HG03039 (cell line): Measurements from ENCODE around the gene F7.

Source experiments
- ATAC-seq: cut with Tn5 transposase; IDR thresholded peaks from one replicate; pipeline ENCODE4 v1.9.1; 2021; ENCODE audit warnings: mild to moderate bottlenecking, moderate library complexity; ENCODE audit not compliant: unreplicated experiment

The F7 gene

DNA sequence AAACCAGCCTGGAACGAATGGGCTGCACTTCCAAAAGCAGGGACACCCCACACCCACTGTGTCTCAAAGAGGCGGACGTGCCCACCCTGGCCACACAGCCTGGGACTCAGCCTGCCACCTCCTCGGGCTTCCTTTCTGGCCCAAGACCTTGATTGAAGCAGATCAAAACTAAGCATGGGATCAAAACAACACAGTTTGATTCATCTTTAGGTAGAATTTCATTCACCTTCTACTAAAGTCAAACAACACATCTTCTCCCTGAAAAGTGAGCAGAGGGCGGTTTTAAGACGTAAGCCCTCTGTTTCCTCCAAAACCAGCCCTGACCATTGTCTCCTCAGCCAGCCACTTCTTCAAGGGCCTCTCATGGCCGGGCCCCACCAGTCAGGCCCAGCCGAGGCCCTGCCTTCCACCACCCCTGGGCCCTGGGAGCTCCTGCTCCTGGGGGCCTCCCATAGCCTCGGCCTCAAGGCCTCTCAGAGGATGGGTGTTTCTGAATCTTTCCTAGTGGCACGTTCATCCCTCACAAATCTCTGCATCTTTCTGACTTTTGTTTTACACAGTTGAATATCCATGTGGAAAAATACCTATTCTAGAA lies 10.7 kb downstream of the F7 start:
- no peak for ATAC-seq

DNA sequence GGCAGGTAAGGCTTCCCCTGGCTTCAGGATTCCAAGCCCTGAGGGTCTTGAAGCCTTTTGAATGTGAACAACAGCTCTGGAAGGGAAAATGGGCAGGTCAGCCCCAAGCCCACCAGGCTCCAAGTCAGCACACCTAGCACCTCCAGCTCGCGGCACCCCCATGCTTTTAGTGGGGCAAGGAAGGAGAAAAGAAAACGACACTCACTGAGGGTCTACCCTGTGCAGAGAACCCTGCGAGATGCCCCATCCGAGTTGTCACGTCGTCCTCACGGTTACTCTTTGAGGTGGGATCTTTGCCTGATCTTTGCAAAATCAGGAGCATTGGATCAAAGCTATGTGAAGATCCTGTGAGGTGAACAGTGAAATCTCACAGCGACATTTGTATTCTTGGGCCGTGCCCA lies 11.3 kb downstream of the F7 start:
- no peak for ATAC-seq

DNA sequence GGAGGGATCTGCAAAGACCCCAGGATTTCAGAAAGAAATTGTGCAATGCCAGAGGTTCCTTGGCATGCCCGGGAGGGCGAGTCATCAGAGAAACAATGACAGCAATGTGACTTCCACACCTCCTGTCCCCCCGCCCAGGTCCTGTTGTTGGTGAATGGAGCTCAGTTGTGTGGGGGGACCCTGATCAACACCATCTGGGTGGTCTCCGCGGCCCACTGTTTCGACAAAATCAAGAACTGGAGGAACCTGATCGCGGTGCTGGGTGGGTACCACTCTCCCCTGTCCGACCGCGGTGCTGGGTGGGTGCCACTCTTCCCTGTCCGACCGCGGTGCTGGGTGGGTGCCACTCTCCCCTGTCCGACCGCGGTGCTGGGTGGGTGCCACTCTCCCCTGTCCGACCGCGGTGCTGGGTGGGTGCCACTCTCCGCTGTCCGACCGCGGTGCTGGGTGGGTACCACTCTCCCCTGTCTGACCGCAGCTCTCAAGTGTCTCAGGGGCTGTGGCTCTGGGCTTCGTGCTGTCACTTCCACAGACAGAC lies 11.8 kb downstream of the F7 start:
- ATAC-seq: no peak

DNA sequence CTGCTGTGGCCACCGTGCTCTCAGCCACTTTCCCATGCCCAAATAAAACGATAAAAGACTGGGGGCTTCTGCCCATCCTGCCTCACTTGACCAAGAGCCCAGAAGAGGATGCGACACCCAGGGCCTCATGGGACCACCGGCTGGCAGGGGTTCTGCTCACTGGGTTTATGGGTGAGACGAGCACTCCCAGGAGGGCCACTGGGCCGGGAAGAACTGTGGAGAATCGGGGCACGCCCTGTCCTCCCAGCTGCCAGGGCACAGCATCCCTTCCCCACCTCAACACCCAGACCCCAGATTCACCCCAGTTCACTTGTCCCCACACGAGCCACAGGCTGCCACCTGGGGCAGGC lies 12.3 kb downstream of the F7 start:
- no peak for ATAC-seq

DNA sequence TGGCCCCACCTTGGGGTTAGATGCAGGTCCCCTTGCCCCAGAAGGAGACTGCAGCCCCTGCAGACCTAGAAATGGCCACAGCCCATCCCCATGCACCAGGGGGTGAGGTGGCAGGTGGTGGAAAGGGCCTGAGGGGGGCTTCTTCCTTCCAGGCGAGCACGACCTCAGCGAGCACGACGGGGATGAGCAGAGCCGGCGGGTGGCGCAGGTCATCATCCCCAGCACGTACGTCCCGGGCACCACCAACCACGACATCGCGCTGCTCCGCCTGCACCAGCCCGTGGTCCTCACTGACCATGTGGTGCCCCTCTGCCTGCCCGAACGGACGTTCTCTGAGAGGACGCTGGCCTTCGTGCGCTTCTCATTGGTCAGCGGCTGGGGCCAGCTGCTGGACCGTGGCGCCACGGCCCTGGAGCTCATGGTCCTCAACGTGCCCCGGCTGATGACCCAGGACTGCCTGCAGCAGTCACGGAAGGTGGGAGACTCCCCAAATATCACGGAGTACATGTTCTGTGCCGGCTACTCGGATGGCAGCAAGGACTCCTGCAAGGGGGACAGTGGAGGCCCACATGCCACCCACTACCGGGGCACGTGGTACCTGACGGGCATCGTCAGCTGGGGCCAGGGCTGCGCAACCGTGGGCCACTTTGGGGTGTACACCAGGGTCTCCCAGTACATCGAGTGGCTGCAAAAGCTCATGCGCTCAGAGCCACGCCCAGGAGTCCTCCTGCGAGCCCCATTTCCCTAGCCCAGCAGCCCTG lies 12.8 kb downstream of the F7 start:
- ATAC-seq: no peak

DNA sequence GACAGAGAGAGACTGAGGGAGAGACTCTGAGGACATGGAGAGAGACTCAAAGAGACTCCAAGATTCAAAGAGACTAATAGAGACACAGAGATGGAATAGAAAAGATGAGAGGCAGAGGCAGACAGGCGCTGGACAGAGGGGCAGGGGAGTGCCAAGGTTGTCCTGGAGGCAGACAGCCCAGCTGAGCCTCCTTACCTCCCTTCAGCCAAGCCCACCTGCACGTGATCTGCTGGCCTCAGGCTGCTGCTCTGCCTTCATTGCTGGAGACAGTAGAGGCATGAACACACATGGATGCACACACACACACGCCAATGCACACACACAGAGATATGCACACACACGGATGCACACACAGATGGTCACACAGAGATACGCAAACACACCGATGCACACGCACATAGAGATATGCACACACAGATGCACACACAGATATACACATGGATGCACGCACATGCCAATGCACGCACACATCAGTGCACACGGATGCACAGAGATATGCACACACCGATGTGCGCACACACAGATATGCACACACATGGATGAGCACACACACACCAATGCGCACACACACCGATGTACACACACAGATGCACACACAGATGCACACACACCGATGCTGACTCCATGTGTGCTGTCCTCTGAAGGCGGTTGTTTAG lies 13.7 kb downstream of the F7 start:
- ATAC-seq: no peak

DNA sequence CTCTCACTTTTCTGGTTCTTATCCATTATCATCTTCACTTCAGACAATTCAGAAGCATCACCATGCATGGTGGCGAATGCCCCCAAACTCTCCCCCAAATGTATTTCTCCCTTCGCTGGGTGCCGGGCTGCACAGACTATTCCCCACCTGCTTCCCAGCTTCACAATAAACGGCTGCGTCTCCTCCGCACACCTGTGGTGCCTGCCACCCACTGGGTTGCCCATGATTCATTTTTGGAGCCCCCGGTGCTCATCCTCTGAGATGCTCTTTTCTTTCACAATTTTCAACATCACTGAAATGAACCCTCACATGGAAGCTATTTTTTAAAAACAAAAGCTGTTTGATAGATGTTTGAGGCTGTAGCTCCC lies 14.2 kb downstream of the F7 start:
- ATAC-seq: no peak

DNA sequence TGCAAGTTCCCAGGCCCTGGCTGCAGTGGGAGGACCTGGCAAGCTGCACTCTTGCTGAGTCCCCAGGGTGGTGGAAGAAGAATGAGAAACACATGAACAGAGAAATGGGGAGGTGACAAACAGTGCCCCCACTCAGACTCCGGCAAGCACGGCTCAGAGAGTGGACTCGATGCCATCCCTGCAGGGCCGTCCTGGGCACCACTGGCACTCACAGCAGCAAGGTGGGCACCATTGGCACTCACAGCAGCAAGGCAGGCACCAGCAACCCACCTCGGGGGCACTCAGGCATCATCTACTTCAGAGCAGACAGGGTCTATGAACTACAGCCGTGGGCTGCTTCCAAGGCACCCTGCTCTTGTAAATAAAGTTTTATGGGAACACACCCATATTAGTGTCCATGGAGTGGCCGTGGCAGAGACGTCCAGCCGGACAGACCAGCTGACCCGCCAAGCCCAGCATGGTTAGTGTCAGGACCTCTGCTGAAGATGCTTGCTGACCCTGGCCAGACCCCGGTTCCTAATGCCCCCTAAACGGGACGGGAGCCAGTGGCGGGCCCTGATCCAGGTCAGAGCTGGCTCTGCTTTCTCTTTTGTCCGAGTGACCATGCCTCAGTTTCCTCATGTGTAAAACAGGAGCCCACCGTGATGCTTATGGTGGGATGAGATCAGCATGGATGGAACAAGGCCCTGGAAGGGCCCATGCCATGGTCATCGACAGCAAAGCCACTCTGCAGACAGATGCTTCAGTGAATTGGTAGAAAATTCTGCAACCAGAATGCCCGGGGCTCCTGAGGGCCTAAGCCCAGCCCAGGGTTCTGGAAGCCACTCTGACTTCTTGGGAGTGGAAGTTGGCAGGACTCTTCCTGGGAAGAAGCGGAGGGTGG lies 14.9 kb downstream of the F7 start:
- no peak for ATAC-seq

DNA sequence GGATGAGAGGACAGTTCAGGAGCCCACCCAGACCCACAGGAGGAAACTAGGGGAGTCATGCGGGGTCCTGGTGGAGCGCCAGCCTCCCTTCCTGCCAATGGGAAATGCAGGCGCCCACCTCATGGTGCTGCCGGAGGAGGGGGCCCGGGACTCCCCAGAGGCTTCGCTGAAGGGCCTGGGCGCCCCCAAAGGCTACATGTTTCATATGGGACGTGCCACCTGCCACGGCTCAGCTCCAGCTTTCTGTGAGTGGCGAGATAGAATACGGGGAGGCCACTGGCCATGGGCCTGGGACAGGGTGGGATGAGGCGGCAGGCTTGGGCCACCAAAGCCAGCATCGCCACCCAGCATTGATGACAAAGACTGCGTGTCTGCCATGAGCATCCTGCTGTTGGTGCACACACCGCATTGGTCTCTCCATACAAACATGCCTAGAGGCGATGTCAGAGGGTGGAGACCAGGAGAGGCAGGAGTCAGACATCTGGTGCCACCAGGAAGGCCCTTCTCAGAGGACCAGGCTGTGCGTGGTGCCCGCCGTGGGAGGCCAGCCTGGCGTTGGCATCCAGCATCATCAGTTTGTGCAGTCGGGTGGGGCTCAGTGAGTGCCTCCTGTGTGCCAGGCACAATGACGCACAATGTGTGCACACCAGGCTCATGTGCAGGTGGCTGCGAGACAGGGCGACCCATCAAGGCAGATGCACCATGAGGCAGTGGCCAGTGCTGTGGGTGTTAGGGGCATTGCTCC lies 15.8 kb downstream of the F7 start:
- no peak for ATAC-seq

DNA sequence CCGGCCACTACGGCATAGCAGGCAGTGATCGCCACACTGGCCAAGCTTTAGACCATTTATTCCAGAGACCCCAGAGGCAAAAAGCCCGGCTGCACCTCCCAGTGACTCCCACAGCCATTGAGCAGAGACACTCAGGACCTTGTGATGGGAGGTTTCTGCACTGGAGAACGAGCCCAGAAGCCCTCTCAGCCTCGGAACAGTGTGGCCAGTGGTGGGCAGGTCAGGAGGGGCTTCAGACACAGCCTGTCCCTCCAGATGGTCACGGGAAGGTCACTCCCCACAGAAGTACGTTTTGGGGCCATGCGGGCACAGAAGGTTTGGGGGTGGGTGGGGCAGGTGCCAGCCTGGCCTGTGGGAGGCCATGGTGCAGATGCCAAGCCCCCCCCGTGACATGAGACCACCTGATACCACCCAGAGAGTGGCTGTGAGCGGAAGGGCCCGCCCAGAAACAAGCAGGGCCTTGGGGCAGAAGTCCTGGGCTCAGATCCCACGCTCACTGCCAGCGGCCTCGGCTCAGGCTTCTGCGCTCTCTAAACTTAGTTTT lies 16.4 kb downstream of the F7 start:
- ATAC-seq: no peak

DNA sequence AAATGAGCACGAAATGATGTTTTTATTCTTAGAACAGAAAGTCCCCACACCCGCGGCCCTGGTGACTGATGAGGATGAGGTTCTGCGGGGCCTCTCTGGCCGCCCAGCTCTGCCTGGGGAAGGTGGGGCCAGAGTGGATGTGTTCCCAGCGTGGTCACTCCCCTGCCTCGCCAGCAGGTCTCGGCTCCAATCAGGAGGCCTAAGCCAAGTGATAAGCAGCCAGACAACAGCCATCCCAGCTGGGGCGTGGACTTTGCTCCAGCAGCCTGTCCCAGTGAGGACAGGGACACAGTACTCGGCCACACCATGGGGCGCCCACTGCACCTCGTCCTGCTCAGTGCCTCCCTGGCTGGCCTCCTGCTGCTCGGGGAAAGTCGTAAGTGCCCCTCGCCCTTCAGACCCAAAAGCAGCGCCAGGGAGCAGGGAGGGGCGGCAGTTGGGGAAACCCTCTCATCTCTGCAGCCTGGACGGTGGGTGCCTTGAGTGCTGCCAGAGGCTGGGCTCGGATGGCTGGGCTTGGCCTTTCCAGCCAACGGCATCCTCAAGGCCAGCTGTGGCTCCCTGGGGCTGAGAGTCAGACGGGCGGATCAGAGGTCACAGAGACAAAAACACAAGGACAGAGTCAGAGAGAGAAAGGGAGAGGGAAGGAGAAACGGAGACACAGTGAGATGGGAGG lies 17.1 kb downstream of the F7 start, which contains the start of gene F10:
Gene F10, plus strand, starts transcription at position 250 of the 676 bp plus-strand sequence. Its CDS starts 57 bp downstream, at position 307.
- no peak for ATAC-seq

DNA sequence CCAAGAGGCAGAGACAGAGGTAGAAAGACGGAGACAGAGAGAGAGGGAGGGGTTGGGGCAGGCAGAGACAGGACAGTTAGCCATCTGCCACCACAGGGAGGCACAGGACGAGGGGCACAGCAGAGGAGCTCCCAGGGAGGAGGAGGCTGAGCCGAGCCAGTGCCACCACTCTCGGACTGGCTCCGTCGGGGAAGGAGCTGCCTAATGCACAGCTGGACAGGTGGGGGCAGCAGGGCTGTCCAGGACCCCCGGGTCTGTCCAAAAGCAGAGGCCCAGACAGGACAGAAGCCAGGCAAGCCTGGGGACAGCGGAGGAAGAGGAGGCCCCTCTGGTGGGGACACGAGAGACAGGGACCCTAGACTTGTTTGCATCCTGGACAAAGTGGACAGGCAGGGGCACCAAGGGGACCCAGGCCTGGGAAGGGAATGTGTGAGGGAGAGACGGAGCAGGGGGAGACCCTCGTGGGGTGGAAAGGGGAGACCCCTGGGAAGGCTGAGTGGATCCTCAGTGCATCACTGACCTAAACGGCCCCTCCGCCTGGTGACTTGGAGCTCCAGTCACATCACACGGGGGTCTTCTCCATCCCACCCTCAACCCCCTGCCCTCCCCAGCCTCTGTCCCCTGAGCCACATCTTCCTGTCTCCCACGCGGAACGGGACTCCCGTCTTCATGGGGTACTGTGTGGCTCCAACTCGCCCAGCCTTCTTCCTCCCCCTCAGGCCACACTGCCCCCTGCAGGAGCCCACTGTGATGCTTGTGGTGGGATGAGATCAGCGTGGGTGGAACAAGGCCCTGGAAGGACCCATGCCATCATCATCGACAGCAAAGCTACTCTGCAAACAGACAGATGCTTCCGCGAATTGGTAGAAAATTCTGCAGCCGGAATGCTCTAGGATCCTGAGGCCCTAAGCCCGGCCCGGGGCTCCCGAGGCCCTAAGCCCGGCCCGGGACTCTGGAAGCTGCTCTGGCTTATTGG lies 17.9 kb downstream of the F7 start:
- no peak for ATAC-seq

DNA sequence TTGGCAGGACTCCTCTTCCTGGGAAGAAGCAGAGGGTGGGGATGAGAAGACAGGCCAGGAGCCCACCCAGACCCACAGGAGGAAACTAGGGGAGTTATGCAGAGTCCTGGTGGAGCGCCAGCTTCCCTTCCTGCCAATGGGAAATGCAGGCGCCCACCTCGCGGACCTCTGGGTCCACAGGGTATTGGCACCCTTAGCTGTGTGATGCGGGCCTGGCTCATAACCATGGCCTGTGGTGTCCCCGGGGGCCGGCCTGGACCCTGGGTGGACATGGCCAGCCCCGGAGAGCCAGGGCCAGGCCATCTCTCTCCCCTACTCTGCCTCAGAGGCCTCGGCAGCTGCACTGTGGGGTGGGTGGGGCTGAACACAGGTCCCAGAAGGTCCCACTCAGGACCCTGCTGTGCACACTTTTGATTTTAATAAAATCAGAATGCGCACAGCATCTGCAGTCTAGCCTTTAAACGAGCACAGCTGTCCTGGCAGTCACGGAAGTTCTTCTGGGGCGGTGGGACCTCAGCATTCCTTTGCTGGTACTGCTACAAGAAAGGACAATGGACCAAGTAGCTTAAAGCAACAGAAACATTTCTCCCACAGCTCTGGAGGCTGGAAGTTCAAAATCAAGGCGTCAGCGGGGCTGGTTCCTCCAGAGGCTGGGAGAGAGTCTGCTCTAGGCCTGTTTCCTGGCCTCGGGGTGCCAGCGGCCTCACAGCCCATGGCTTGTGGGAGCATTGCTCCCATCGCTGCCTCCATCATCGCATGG lies 18.8 kb downstream of the F7 start:
- ATAC-seq: no peak

DNA sequence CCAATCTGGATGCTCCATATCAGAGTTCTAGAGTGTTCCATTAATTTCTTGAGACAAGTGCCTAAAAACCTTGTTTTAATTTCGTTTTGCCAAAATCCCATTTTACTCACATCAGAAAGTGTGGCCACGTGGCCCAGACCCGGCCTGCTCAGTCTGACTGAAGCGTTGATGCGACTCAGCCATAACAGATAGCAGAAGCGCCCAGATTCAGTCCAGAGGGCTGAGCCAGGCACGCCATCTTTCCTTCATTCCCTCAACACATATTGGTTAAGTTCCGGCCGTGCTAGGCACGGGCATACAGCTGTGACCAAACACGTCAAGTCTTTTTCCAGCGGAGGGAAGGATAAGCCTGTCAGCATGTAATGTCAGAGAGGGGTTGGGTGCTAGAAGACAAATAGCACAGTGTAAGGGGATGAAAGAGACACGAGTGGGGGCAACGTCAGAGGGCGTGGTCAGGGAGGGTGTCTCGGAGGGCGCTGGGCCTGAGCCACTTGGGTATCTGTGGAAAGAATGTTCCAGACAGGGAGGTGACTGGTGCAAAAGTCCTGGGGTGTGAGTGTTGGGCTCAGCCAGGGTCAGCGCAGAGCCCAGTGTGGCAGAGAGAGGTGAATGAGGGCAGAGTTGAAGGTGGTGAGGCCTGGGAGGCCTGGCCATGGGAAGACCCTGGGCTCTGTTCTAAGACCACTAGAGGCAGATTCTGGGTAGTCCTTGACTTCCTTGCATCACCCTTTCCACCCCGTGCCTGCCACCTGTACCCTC lies 20.1 kb downstream of the F7 start:
- ATAC-seq: no peak

DNA sequence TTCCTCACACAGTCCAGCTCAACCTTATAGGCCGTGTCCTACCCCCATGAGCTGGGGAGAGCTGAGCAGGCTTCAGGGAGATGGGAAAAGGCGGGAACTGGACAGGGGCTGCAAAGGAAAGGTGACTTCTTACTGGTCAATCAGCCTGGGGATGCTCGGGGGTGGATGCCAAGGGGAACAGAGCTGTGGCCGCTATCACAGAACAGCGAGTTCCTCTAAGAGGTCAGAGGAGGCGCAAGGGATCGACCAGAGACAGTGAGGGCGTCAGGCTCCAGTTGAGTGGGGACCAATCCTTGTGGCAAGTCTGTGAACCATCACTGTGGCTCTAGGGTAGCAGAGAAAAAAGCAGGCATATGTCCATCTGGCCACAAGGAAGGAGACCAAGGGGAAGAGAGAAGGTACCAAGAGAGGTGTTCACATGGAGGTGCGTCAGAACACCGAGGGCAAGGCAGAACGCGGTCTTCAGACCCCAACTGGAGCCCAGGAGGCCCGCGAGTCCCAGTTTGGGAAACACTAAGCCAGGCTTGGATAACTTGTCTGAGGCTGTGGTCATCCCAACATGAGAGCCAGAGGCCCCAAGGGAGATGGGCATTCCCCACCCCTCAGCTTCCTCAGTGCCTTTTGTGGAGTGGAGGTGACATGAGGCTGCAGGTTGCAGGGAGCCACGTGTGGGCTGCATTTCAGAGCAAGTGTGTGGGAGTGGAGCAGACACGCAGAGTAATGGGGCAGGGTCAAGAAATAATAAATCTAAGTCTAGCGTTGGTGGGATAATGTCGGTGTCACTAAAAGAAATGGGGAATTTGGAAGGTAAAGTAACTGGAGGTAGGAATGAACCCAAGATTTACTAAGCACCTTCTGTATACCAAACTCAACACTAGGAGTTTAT lies 20.9 kb downstream of the F7 start:
- ATAC-seq: no peak

DNA sequence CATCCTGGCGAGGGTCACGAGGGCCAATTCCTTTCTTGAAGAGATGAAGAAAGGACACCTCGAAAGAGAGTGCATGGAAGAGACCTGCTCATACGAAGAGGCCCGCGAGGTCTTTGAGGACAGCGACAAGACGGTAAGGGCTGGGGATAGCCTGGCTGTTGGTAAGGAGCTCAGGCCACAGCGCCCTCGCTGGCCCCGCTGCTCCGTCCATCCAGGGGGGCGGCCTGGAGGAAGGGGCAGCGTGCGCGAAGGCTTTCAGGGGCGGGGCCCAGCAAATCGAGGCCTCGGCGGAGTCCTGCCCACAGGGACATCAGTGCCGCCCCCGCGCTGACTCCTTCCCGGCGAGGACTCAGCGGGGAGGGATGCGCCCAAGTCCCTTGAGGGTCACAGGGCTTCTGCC lies 23.9 kb downstream of the F7 start:
- ATAC-seq: no peak
